Measurements from ENCODE around the gene PLPPR2.

PLPPR2 gene

GRCh38 chr19:11365557-11366117 lies 10.4 kb downstream of the PLPPR2 start:
- TF ChIP-seq, protein P1, sequence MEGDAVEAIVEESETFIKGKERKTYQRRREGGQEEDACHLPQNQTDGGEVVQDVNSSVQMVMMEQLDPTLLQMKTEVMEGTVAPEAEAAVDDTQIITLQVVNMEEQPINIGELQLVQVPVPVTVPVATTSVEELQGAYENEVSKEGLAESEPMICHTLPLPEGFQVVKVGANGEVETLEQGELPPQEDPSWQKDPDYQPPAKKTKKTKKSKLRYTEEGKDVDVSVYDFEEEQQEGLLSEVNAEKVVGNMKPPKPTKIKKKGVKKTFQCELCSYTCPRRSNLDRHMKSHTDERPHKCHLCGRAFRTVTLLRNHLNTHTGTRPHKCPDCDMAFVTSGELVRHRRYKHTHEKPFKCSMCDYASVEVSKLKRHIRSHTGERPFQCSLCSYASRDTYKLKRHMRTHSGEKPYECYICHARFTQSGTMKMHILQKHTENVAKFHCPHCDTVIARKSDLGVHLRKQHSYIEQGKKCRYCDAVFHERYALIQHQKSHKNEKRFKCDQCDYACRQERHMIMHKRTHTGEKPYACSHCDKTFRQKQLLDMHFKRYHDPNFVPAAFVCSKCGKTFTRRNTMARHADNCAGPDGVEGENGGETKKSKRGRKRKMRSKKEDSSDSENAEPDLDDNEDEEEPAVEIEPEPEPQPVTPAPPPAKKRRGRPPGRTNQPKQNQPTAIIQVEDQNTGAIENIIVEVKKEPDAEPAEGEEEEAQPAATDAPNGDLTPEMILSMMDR (conservative IDR thresholded peaks at IDR 0.05; ENCODE audit: low read depth, low read length): no peak
- no peak overlapping the region for H3K4me3 ChIP-seq (ENCODE audit: low read depth, low read length)
- no peak for DNase-seq (ENCODE audit: low read depth)

DNA sequence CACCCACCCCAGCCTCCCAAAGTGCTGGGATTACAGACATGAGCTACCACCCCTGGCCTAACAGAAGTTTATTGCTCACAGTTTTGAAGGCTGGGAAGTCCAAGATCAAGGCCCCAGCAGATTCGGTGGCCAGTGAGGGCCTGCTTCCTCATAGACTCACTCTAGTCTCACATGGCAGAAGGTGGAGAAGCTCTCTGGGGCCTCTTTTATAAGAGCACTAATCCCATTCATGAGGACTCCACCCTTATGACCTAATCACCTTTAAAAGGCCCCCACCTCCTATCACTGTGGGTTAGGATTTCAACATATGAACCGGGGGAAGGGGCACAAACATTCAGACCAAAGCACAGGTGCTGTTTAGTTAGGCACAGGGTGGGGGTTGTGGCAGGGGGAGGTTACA lies 12.3 kb downstream of the PLPPR2 start:
- TF ChIP-seq, protein P1 (conservative IDR thresholded peaks at IDR 0.05; ENCODE audit: low read depth, low read length): no peak
- DNase-seq (ENCODE audit: low read depth): no peak
- H3K4me3 ChIP-seq (ENCODE audit: low read depth, low read length): no peak overlapping the region

- H3K4me3 ChIP-seq (ENCODE audit: low read depth, low read length): no peak overlapping the region
- no peak for DNase-seq (ENCODE audit: low read depth)
- TF ChIP-seq, protein P1 (conservative IDR thresholded peaks at IDR 0.05; ENCODE audit: low read depth, low read length): no peak
Measured at GRCh38 chr19:11370744-11371143, 15.5 kb downstream of the PLPPR2 start.

- TF ChIP-seq, protein P1 (conservative IDR thresholded peaks at IDR 0.05; ENCODE audit: low read depth, low read length): no peak
- no peak overlapping the region for H3K4me3 ChIP-seq (ENCODE audit: low read depth, low read length)
- DNase-seq (ENCODE audit: low read depth): peak; percentile 19
Measured at GRCh38 chr19:11373166-11373884, 18.1 kb downstream of the PLPPR2 start.

- peak overlapping the region; percentile 87 for H3K4me3 ChIP-seq (ENCODE audit: low read depth, low read length)
- no peak for DNase-seq (ENCODE audit: low read depth)
- TF ChIP-seq, protein P1 (conservative IDR thresholded peaks at IDR 0.05; ENCODE audit: low read depth, low read length): no peak
Measured at GRCh38 chr19:11373885-11374432, 18.7 kb downstream of the PLPPR2 start.

GRCh38 chr19:11374433-11375142 lies 19.4 kb downstream of the PLPPR2 start, which contains the start of gene SWSAP1:
TSS of gene SWSAP1 (plus strand) at chr19:11374666. CDS start at chr19:11374681, 15 bp downstream.
- TF ChIP-seq, protein P1 (conservative IDR thresholded peaks at IDR 0.05; ENCODE audit: low read depth, low read length): no peak
- H3K4me3 ChIP-seq (ENCODE audit: low read depth, low read length): peak within 1 kb of the TSS; percentile 87
- peak; percentile 100 for DNase-seq (ENCODE audit: low read depth)
